Measurements from ENCODE around the gene ZBTB20.

ZBTB20 gene

DNA sequence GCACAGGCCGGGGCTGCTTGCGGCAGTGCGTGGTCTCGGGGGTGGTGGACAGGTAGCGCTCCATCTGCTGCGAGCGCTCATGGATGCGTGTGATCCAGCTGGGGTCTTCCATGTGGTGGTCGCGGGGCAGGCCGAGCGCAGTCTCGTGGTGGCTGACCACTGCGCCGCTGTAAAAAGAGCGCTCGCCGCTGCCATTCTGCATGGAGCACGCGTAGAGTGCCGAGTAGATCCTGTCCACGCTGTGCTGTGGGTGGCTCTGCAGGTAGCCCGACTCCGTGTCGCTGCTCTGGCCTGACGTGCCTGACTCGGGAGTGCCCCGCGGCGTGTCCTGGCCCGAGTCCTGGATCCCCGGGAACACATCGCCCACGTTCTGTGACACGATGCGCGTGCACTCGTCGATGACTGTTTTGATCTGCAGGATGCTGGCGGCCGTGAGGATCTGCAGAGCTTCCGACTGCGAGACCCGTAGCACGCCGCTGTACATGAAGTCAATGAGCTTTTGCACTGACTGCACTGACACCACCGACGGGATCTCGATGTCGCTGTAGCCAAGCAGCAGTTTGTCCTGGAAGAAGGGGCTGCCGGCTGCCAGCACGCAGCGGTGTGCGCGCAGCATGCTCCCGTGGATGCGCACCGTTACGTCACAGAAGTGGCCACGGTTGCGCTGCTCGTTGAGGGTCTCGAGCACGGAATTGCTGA is 795.8 kb downstream of the ZBTB20 start:
- no peak for DNase-seq

DNA sequence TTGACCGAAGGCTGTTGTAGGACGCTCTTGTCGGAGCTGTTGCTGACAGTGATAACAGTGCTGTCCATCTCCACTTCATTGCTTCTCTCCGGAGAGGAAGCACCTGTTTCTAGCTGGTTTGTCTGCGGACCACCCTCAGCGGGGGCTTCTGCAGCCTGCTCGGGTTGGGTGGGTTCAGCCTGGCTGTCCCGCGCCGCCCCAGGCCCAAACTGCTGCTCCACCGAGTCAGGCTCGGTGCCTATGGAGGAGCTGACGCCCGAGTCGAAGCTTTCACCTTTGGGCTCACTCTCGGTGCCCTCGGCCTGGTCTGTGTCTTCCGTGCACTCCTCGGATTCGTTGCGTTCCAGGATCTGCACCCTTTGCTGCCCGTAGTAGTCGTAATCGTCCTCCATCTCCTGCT is 796.4 kb downstream of the ZBTB20 start:
- no peak for DNase-seq

- no peak for DNase-seq
Observed at GRCh38 chr3:114350271-114350670, 796.8 kb downstream of the ZBTB20 start.

DNA sequence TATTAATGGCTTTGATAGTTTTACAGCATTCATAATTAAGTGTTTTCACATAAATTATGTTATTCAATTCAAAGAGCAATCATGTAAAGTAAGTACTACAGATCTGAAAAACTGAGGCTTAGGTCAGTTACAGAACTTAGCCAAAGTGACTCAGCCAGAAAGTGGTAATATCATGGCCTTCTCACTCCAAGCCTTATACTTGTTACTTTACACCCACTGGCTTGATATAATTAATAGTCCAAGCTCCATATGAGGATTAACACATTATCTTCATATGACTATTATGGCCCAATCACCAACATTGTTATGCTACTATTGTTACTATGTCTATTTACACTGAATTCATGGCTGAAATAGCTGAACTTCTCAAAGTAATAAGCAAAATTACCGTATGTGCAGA is 802.6 kb downstream of the ZBTB20 start:
- no peak for DNase-seq

- no peak for DNase-seq
Observed at GRCh38 chr3:114338651-114339357, 808.3 kb downstream of the ZBTB20 start.

DNA sequence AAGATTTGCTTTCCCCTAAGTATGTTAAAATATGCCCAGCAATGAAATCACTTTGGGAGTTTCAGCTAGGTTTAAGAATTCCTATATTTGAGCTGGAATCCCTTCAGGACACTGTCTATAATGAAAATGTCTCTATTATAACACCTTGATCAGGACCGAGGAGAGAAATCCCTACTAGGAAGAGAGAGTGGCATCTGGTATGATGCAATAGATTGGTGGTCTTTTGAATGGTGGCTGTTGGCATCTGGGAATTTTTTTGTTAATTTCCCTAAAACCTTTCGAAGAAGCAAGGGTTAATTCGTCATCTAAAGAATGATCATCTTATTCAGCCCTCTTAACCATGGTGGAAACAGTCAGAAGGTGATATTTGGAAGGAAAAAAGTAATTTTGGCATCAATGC is 810.2 kb downstream of the ZBTB20 start:
- DNase-seq, result no peak

DNA sequence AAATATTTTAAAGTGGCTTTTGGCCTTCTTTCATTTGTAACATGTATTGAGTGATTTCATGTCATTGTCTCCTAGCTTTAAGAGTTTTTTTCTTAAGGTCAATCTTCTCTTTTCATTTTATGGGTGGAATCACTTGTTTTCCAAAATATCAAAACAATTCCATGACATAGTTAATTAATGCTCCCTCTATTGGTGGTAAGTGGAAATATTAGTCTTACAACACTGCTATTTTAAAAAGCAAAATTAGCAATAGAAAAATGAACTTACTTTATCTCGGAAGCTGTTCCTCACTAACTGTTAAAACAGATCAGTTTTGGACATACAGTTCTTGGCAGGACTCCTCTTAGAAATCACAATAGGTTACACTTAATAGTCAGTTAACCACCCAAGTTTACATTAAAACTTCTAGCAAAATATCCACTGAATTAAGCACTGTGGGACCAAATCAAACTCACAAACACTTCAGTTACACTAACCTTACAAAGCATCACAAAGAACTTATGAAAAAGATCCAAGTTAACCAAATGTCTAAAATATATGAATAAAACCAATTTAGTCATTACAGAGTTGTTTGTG is 810.9 kb downstream of the ZBTB20 start:
- no peak for DNase-seq

DNA sequence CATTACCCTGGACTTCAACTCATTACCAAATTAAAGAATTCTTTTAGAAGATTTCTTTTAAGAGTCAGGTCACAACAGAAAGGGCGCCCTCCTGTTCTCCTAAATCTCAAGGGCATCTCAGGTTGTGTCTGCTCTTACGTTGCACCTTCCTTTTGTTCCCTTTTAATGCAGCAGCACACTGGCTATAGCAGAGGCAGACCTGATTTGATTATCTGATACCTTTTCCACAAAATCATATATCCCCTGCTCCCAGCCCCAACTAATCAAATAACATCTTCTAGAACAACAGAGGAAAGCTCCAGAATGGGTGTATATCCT is 813.2 kb downstream of the ZBTB20 start:
- DNase-seq, result no peak

DNA sequence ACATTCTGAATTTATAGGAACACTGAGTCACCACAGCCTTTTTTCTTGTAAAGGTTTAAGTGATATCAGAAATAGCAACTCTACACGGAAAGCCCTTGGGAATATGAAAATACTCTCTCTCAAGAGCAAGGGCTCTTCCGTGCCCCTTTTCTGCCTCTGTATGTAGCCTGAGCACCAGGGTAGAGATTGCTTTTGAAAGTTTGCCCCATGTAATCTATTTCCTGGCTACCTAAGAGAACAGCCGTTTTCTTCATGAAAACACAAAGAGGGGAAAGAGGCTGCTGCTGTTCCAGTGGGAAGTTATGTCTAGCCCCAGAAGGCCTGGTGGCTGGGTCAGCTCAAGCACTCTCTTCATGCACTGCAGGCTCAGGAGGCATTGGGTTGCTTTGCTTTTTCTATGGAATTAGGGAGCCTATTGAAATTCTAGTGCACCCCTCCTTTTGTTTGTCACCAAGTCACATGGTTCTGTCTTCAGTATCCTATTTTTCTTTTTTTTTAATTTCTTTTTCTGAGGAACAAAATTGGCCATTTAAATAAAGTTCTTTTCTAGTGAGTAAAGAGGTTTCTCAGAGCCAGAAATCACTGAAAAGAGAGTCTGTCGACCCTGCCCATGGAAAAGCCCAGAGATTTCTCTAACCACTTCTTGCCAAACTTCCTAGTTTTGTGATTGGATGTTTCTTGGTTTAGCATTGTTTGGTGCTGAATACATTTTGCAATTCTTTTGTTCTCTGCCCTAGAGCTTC is 813.7 kb downstream of the ZBTB20 start:
- no peak for DNase-seq

DNA sequence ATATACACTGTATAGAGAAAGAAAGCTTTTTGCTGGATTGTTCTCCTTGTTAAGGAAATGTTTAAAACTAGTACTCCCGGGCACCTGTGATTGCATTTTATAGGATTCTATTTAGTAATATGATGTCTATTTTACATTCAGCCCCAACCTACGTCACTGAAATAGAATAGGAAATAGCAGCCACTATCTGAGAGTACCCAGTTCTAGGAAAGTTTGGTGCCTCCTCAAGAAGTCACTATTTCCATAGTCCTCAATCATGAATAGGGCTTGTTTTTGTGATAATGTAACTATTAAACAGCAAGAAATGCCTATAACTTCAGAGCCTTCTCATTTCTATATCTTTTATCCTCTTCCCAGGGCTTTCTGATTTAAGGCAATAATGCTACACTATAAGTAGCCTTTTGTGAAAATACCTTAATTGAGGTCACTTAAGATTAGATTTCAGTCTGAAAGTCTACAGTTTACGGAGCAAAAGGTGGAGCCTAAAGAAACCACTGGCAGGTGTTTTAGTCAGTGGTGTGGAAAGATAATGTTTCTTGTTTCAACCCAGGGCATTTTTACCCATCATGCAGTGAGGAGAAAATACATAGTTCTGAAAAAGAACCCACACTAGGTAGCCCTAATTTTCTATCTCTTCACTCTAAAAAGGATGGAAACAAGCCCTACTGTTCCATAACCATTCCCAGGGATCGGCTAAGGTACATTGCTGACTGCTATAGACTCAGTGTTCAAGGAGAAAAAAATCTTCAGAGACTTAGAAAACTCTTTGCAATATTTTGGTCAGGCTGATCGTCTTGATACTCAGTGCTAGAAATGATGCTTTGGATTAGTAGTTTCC is 814.5 kb downstream of the ZBTB20 start:
- no peak for DNase-seq

DNA sequence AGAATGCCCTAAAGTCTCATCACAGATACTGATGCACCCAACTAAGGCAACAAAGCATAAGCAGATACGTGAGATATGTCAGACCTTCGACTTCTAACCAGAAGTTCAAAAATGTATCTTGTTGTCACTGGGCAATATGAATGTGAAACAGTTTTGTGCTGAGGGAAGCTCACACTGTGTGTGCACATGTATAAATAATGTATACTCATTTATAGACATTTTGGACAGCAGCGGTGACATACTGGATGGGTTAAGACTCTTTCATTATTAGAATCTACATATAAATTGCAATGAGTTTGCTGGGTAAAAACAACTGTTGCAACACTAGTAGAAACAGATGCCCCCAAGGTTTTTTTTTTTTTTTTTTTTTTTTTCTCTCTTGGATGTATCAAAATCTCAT is 815.4 kb downstream of the ZBTB20 start:
- DNase-seq, result no peak

- DNase-seq, result no peak
Observed at GRCh38 chr3:114331007-114331406, 816.1 kb downstream of the ZBTB20 start.

DNA sequence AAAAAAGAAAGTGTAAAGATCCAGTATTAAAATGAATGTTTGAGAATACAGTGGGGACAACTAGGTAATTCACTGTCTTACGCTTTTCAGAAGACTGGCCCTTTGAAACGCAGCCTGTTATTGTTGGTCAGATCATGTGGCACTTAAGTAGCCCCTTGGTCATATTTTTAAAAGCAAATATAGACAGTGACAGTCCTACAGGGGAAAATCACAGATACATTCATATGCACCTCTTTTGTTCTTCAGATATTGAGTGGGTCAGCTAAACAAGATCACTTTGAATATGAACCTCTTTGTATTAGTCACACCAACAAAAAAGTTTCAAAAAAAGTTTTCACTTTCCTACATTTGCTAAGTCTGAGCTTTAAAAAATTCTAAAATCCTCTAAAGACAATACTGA is 817.3 kb downstream of the ZBTB20 start:
- DNase-seq, result no peak

- DNase-seq, result no peak
Observed at GRCh38 chr3:114328345-114328744, 818.7 kb downstream of the ZBTB20 start.

DNA sequence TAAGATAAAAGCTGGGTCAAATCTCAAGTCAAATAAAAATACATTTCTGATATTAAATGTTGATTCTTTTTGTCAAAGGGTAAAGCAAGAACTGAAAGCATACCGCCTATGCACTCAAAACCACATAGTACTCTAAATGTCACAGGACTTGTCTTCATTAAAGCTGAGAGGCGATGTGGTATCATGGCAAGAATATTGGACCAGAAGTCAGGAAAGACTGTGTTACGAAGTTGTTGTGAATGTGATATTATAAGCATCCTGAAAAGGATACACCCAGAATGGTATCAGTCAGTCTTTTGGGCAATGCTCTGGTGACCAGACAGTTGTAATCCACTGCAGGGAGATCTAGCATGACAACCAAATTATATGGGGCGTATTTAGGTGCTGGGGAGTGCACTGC is 819.4 kb downstream of the ZBTB20 start:
- no peak for DNase-seq

DNA sequence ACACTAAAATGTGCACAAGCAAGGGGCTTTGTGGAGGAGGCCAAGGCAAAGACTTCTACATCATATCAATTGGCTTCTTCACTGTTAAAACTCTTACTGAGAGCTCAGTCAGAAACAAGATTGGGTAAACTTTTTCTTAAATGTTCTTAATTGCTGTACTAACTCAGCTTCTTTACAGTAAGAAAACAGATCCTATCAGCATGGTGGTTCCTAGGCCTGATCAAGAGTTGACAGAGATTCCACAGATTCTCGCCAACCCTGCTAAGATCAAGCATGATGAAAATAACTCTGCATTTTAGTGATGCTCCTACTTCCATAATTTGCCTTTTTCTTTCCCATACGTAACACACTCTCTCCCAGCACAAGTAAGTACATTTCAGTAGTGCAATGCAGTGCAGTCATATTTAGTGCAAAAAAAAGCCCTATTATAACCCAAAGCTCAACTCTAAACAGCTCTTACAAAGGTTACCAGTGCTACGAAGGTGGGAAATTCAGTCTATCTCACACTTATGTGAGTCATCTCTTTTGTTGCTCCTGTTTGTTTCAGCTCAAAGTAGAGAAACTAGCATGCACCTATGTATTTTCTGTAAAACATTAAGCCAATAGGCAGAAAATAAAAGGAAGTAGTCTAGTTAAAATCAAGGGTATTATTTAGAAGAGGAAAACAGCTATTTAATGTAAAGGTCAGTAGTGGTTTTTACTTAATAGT is 823.4 kb downstream of the ZBTB20 start:
- DNase-seq, result no peak

DNA sequence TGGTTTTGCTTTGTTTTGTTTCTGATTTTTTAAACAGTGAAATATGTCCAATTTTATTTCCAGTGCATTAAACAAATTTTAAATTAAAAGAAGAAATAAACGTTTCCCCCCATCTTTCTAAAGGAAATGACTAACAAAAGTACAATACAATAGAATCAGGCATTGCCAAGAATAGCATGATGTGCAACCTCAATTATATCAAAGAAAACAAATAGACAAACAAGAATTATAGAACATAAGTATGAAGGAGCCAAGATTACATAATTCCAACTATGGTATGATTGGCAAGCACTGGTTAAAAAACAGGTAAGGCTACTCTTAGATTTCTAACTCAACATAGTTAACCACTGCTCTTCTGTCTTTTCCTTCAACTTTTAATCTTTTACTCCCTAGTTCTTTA is 826.8 kb downstream of the ZBTB20 start:
- DNase-seq, result no peak

DNA sequence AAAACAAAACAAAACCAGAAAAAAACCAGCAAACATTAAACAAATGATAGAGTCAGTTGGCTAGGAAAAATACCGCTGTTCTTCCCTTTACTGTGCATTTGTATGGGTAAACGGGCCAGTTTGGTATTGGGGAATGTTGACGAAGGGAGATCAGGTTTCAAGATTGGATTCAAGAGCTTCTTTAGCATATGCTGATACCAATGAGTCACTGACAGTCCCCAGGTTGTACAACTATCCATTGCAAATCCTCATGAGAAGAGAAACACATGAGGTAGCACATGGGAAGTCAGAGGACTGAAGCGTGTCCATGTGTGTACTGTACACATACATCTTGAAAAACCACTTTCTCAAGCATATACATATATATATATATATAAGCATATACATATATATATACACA is 827.6 kb downstream of the ZBTB20 start:
- no peak for DNase-seq

DNA sequence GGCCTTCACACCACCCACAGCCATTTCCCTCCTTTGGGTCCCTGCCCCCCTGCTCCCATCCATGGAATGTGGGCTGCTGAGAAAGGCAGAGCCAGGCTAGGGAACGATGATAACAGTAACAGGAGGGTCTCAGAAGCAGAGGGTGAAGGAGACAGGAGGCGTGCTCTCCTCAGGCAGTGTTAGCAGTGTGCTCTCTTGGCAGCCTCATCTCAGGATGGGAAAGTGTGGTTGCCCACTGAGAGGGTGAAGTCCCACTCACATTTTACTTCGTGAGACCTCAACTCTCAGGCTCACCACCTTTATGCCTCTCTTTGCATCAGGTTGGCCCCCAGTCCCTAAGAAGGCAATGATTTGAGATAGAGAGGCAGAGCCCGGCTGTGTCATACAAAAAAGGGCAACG is 828.8 kb downstream of the ZBTB20 start:
- no peak for DNase-seq

DNA sequence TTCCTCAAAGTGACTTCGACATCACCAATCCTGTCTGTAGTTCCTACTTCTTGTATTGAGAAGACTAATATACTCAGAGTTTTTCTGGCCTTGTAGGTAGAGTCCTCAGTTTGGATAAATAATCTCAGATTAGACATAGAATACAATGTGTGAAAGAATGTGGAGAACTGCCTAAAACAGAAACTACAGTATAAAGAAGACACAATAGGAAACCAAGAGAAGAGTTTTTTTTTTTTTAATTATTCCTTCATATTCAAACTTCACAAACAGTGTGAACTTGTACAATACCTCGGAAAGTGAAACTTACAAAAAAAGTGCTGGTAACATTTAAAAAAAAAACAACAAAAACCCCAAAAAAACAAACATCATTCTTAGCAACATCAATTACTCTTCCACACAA is 832.8 kb downstream of the ZBTB20 start:
- no peak for DNase-seq

DNA sequence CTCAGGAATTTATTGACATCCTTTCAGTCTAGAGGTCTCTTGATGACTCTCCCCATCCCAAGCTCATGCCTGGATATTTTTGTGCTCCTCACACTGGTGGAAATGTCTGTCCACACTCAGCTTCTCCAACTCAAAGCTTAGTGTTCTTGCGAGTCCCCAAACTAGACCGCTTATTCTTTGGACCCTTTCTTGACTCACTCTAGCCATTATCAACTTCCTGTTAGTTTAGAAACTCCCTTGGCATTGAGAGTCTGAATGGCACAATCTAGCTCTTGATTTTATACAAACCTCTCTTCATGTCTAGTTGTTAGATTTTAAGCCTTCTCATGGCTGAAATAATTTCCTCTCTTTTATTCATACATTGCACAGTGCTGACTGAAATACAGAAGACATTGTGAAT is 833.7 kb downstream of the ZBTB20 start:
- DNase-seq, result no peak

GRCh38 chr3:114310695-114311094 is 836.4 kb downstream of the ZBTB20 start:
- no peak for DNase-seq

Data from NCI-H226 (cell line).